HEK293T (cell line): ENCODE data around the gene VIT.

ENCODE experiments used
- BHLHE40 ChIP-seq: fragments of 450-650 bp; IDR thresholded peaks from 2 replicates; pipeline ENCODE4 v1.6.1; 2016; ENCODE audit warnings: mild to moderate bottlenecking, moderate library complexity, borderline replicate concordance
- ELF4 ChIP-seq: fragments of 450-650 bp; IDR thresholded peaks from 2 replicates; pipeline ENCODE4 v1.6.1; 2017; ENCODE audit warnings: antibody characterized with exemption
- FOXK2 ChIP-seq: fragments of 450-650 bp; IDR thresholded peaks from 2 replicates; pipeline ENCODE4 v1.6.1; 2016; ENCODE audit warnings: mild to moderate bottlenecking
- NFRKB ChIP-seq: fragments of 450-650 bp; IDR thresholded peaks from 2 replicates; pipeline ENCODE4 v1.6.1; 2016; ENCODE audit warnings: mild to moderate bottlenecking, moderate library complexity
- SP1 ChIP-seq: fragments of 450-650 bp; IDR thresholded peaks from 2 replicates; pipeline ENCODE4 v1.6.1; 2017
- SUZ12 ChIP-seq: fragments of 450-650 bp; IDR thresholded peaks from 2 replicates; pipeline ENCODE4 v1.6.1; 2016; ENCODE audit warnings: mild to moderate bottlenecking
- TARDBP ChIP-seq: fragments of 450-650 bp; IDR thresholded peaks from 2 replicates; pipeline ENCODE4 v1.6.1; 2016

DNA sequence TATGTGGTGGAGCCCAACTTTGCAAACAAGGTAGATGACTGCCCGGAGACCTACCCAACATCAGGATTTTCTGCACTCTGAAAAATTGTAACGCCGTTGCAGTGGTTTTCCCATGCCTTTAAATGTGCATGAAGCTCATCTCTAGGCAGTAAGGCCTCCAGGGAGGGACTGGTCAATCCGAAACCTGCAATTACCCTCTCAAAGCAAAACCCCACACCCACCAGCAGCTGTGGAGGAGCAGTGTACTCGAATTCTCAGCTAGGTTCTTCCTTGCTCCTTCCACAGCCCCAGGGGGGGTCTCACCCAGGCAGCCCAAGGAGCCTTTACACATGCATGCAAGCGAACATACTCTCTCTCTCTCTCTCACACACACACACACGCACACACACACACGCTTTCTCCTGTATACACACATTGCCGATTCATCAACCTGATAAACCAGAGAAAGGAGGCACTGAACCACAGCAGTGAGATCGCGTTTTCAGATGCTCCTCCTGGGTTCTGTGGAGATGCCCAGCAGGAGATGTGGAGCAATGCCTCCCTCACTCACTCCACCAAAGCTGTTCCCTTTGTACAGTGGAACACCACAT lies 109.2 kb downstream of the VIT start:
- TF ChIP-seq BHLHE40 (no peak), SP1 (no peak), ELF4 (no peak), SUZ12 (no peak), TARDBP (no peak), FOXK2 (no peak), NFRKB (no peak)
